GM23338 (cell line): ENCODE data around the gene KIF18A.

Experiments used
- CREB1 ChIP-seq: fragments of 250-450 bp; sonication (Bioruptor Pico); IDR thresholded peaks from 2 replicates; pipeline ENCODE4 v1.5.0; 2020; ENCODE audit warnings: low read depth, mild to moderate bottlenecking, moderate library complexity
- EZH2 ChIP-seq: fragments of 200-600 bp; sonication (generic); IDR thresholded peaks from one replicate; pipeline ENCODE4 v1.8.0; 2017; ENCODE audit warnings: antibody characterized with exemption, mild to moderate bottlenecking, low read depth; ENCODE audit not compliant: unreplicated experiment
- EZH2phosphoT487 ChIP-seq: fragments of 200-600 bp; sonication (generic); IDR thresholded peaks from one replicate; pipeline ENCODE4 v1.8.1; 2018; ENCODE audit warnings: antibody characterized with exemption; ENCODE audit not compliant: unreplicated experiment
- JUNB ChIP-seq: IDR thresholded peaks from one replicate; pipeline ENCODE4 v1.6.1; 2016; ENCODE audit warnings: antibody characterized with exemption; ENCODE audit not compliant: unreplicated experiment
- POLR2AphosphoS5 ChIP-seq: IDR thresholded peaks from 2 replicates; pipeline ENCODE4 v1.6.1; 2016; ENCODE audit warnings: antibody characterized with exemption, low read depth
- STAT1 ChIP-seq: IDR thresholded peaks from one replicate; pipeline ENCODE4 v1.6.1; 2016; ENCODE audit warnings: antibody characterized with exemption; ENCODE audit not compliant: unreplicated experiment
- TF ChIP-seq, protein P1 (sequence below), 2 experiments: fragments of 200-600 bp in 1 of 2; sonication (generic) in 1 of 2; conservative IDR thresholded peaks; 2 replicates each; pipeline versions ENCODE4 v1.5.1 to v1.6.1; 2016 to 2017; ENCODE audit warnings: antibody characterized with exemption in 2 of 2, low read depth in 2 of 2, mild to moderate bottlenecking in 2 of 2, moderate library complexity in 1 of 2
- TF ChIP-seq, protein P2 (sequence below): IDR thresholded peaks from one replicate; pipeline ENCODE4 v1.6.1; 2018; ENCODE audit warnings: antibody characterized with exemption; ENCODE audit not compliant: unreplicated experiment

- TF ChIP-seq, protein P1, sequence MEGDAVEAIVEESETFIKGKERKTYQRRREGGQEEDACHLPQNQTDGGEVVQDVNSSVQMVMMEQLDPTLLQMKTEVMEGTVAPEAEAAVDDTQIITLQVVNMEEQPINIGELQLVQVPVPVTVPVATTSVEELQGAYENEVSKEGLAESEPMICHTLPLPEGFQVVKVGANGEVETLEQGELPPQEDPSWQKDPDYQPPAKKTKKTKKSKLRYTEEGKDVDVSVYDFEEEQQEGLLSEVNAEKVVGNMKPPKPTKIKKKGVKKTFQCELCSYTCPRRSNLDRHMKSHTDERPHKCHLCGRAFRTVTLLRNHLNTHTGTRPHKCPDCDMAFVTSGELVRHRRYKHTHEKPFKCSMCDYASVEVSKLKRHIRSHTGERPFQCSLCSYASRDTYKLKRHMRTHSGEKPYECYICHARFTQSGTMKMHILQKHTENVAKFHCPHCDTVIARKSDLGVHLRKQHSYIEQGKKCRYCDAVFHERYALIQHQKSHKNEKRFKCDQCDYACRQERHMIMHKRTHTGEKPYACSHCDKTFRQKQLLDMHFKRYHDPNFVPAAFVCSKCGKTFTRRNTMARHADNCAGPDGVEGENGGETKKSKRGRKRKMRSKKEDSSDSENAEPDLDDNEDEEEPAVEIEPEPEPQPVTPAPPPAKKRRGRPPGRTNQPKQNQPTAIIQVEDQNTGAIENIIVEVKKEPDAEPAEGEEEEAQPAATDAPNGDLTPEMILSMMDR (conservative IDR thresholded peaks at IDR 0.05; ENCODE audit: low read depth in 2 of 2), result no peak
- TF ChIP-seq STAT1 (no peak), POLR2AphosphoS5 (no peak), CREB1 (CRISPR knock-in tag) (no peak), EZH2 (no peak), JUNB (no peak), EZH2phosphoT487 (no peak)
- TF ChIP-seq, protein P2, sequence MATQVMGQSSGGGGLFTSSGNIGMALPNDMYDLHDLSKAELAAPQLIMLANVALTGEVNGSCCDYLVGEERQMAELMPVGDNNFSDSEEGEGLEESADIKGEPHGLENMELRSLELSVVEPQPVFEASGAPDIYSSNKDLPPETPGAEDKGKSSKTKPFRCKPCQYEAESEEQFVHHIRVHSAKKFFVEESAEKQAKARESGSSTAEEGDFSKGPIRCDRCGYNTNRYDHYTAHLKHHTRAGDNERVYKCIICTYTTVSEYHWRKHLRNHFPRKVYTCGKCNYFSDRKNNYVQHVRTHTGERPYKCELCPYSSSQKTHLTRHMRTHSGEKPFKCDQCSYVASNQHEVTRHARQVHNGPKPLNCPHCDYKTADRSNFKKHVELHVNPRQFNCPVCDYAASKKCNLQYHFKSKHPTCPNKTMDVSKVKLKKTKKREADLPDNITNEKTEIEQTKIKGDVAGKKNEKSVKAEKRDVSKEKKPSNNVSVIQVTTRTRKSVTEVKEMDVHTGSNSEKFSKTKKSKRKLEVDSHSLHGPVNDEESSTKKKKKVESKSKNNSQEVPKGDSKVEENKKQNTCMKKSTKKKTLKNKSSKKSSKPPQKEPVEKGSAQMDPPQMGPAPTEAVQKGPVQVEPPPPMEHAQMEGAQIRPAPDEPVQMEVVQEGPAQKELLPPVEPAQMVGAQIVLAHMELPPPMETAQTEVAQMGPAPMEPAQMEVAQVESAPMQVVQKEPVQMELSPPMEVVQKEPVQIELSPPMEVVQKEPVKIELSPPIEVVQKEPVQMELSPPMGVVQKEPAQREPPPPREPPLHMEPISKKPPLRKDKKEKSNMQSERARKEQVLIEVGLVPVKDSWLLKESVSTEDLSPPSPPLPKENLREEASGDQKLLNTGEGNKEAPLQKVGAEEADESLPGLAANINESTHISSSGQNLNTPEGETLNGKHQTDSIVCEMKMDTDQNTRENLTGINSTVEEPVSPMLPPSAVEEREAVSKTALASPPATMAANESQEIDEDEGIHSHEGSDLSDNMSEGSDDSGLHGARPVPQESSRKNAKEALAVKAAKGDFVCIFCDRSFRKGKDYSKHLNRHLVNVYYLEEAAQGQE, result no peak
Observed at GRCh38 chr11:27991736-27992135, 116.2 kb downstream of the KIF18A start.
